Skeletal muscle tissue (tissue), 4 donors: Measurements from ENCODE around the gene JADE3. TPM values are rescaled to one million over a fixed set of nuclear protein-coding genes. Genes with fewer than 3 reads are reported as not detected.

Source experiments
- H3K27ac ChIP-seq: one replicate; pipeline ENCODE4 v1.7.0; 2013; ENCODE audit warnings: mild to moderate bottlenecking, low read depth, low read length, inconsistent platforms
- H3K27me3 ChIP-seq, 3 donors: one replicate each; pipeline ENCODE4 v1.7.0; 2013; ENCODE audit warnings: low read length in 3 of 3; ENCODE audit not compliant: control insufficient read depth in 3 of 3, insufficient read depth in 3 of 3
- H3K36me3 ChIP-seq, 3 donors: one replicate each; pipeline ENCODE4 v1.7.0; 2013; ENCODE audit warnings: low read length in 3 of 3; ENCODE audit not compliant: control insufficient read depth in 3 of 3, insufficient read depth in 3 of 3
- H3K4me1 ChIP-seq, 3 donors: one replicate each; pipeline ENCODE4 v1.7.0; 2013; ENCODE audit warnings: low read length in 3 of 3, mild to moderate bottlenecking in 3 of 3; ENCODE audit not compliant: control insufficient read depth in 3 of 3, insufficient read depth in 3 of 3
- H3K4me3 ChIP-seq, 3 donors: one replicate each; pipeline ENCODE4 v1.7.0; 2013; ENCODE audit warnings: low read length in 3 of 3
- H3K9ac ChIP-seq, 3 donors: one replicate each; pipeline ENCODE4 v1.7.0; 2013; ENCODE audit warnings: low read length in 3 of 3, mild to moderate bottlenecking in 3 of 3, moderate library complexity in 2 of 3, low read depth in 1 of 3
- H3K9me3 ChIP-seq, 3 donors: one replicate each; pipeline ENCODE4 v1.7.0; 2013; ENCODE audit warnings: low read length in 3 of 3; ENCODE audit not compliant: control insufficient read depth in 3 of 3
- total RNA-seq: library from RNA; depleted of rRNA; stranded (reverse); fragments of >200 nt; gene quantifications from one replicate; pipeline ENCODE4 v1.2.3, GENCODE V29; 2014
- donor health status: Osteomylitis.

The JADE3 gene
- total RNA-seq, 1 donor from 2014 or later = 5.2 TPM

DNA sequence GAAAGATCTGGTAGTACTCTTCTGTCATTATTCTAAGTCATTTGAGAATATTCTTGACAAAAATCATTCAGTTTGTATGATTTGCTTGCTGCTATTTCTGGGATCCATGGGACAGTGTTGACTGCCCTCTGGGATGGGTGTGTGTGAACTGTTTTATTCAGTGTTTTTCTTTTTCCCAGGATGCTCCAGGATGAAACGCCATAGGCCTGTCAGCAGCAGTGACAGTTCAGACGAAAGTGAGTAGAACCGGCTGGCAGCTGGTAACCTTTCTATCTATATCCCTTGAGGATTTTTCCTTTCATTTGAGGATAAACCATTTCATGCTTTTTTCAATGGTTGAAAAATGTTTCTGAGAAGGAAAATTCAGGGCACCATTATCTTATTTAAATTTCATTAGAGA, 72.5 kb downstream of the JADE3 start:
- Histone ChIP-seq H3K9me3 (no peaks in the 10 kb centered on the region), H3K27ac (no peak overlapping the region), H3K9ac (no peak overlapping the region), H3K36me3 (no peaks in the 10 kb centered on the region), H3K27me3 (no peaks in the 10 kb centered on the region), H3K4me3 (no peak overlapping the region), H3K4me1 (no peaks in the 10 kb centered on the region)

GRCh38 chrX:46989548-46989947, 77.3 kb downstream of the JADE3 start:
- Histone ChIP-seq H3K27me3 (no peaks in the 10 kb centered on the region), H3K4me3 (no peak overlapping the region), H3K9ac (no peak overlapping the region), H3K36me3 (no peaks in the 10 kb centered on the region), H3K4me1 (no peaks in the 10 kb centered on the region), H3K9me3 (peaks cover 0 to 2% (median 0%) of the 10 kb centered on the region in 3 donors), H3K27ac (no peak overlapping the region)

- Histone ChIP-seq H3K27ac (no peak overlapping the region), H3K4me3 (no peak overlapping the region), H3K27me3 (no peaks in the 10 kb centered on the region), H3K9me3 (peaks cover 0 to 2% (median 0%) of the 10 kb centered on the region in 3 donors), H3K9ac (no peak overlapping the region), H3K4me1 (no peaks in the 10 kb centered on the region), H3K36me3 (no peaks in the 10 kb centered on the region)
These were observed 79.4 kb downstream of the JADE3 start for GRCh38 chrX:46991664-46992063.

DNA sequence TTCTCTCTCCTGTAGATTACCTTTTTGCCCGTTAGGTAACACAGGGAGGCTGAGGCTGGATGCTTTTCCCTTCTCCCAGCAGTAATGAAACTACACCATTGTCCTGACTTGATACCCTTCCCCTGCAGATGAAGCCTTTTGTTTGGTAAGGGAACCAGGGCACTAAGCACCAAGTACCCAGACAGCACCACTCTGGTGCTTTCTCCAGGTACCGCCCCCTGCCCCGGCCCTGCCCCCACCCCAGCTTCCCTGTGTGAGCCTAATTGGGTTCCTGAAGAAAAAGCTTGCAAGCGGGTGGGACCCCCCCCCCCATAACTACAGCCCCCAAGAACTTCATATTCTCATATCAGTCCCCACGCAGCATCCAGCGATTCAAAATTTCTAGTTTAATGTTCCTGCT, 79.8 kb downstream of the JADE3 start:
- Histone ChIP-seq H3K9me3 (peaks cover 0 to 2% (median 0%) of the 10 kb centered on the region in 3 donors), H3K9ac (no peak overlapping the region), H3K27ac (no peak overlapping the region), H3K36me3 (no peaks in the 10 kb centered on the region), H3K4me1 (no peaks in the 10 kb centered on the region), H3K27me3 (no peaks in the 10 kb centered on the region), H3K4me3 (no peak overlapping the region)

- Histone ChIP-seq H3K9me3 (peaks cover 0 to 2% (median 0%) of the 10 kb centered on the region in 3 donors), H3K27ac (no peak overlapping the region), H3K4me1 (no peaks in the 10 kb centered on the region), H3K4me3 (no peak overlapping the region), H3K36me3 (no peaks in the 10 kb centered on the region), H3K27me3 (no peaks in the 10 kb centered on the region), H3K9ac (no peak overlapping the region)
These were observed 81.9 kb downstream of the JADE3 start for GRCh38 chrX:46994096-46994495.

DNA sequence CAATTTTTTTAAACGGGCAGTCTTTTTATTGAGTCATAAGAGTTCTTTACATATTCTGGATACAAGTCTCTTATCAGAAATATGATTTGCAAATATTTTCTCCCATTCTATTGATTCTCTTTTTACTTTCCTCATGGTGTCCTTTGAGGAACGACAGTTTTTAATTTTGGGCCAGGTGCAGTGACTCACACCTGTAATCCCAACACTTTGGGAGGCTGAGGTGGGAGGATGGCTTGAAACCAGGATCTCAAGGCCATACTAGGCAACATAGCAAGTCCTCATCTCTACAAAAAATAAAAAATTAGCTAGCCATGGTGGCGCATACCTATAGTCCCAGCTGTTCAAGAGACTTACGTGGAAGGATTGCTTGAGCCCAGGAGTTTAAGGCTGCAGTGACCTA, 99.9 kb downstream of the JADE3 start:
- no peaks in the 10 kb centered on the region for H3K27me3 ChIP-seq
- no peaks in the 10 kb centered on the region for H3K36me3 ChIP-seq
- no peaks in the 10 kb centered on the region for H3K9me3 ChIP-seq
- no peak overlapping the region for H3K9ac ChIP-seq
- H3K4me3 ChIP-seq = no peak overlapping the region
- no peak overlapping the region for H3K27ac ChIP-seq
- H3K4me1 ChIP-seq = no peaks in the 10 kb centered on the region

DNA sequence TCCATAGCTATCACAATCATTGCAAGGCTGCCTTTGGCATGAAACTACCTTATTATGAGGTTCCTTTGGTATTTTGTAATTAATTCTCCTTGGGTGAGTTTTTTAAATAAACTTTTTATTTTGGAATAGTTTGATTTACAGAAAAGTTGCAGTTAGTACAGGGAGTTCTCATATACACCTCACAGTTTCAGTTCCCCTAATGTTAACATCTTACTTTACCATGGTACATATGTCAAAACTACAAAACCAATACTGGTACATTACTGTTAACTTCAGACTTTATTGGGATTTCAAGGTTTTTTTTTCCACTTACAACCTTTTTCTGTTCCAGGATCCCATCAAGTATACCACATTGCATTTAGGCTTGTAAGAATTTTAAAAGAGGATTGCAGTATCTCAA, 114.0 kb downstream of the JADE3 start:
- Histone ChIP-seq H3K36me3 (no peaks in the 10 kb centered on the region), H3K27me3 (no peaks in the 10 kb centered on the region), H3K4me1 (no peaks in the 10 kb centered on the region), H3K9ac (no peak overlapping the region), H3K9me3 (no peaks in the 10 kb centered on the region), H3K27ac (no peak overlapping the region), H3K4me3 (no peak overlapping the region)

DNA sequence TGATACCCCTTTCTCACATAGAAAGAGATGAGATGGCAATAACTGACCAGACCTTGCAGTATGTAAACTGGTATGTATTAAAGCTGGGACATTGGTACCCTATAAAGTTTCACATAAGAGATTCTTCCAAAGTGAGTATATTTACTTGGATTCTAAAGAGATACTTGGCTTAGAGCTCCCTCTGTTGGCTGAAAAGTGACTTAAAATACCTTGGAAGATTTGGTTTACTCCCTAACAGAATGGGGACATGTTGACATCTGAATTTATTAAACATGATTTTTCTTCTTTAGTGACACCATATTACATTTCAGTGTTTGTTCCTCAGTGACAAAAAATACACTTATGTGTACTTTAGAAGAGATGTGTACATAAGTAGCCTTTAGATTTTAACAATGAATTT, 118.1 kb downstream of the JADE3 start:
- H3K4me3 ChIP-seq = no peak overlapping the region
- no peak overlapping the region for H3K9ac ChIP-seq
- no peaks in the 10 kb centered on the region for H3K4me1 ChIP-seq
- no peaks in the 10 kb centered on the region for H3K9me3 ChIP-seq
- H3K36me3 ChIP-seq = no peaks in the 10 kb centered on the region
- H3K27me3 ChIP-seq = no peaks in the 10 kb centered on the region
- no peak overlapping the region for H3K27ac ChIP-seq

GRCh38 chrX:47047989-47048388, 135.8 kb downstream of the JADE3 start:
- H3K36me3 ChIP-seq = no peaks in the 10 kb centered on the region

GRCh38 chrX:47059142-47059874, 147.1 kb downstream of the JADE3 start:
- Histone ChIP-seq H3K36me3 (peaks cover 0 to 5% (median 4%) of the 10 kb centered on the region in 3 donors), H3K27ac (no peak overlapping the region), H3K9me3 (no peaks in the 10 kb centered on the region), H3K27me3 (no peaks in the 10 kb centered on the region), H3K9ac (no peak overlapping the region), H3K4me1 (no peaks in the 10 kb centered on the region), H3K4me3 (no peak overlapping the region)

More at GRCh38 chrX:47047989-47048388, 135.8 kb downstream of the JADE3 start:
- no peaks in the 10 kb centered on the region for H3K9me3 ChIP-seq
- H3K27ac ChIP-seq = no peak overlapping the region
- H3K4me1 ChIP-seq = no peaks in the 10 kb centered on the region
- H3K4me3 ChIP-seq = no peak overlapping the region
- H3K27me3 ChIP-seq = no peaks in the 10 kb centered on the region
- H3K9ac ChIP-seq = no peak overlapping the region
